GM18951 (cell line): ENCODE results near the gene MAX.

Experiments used
- POLR2A ChIP-seq: IDR thresholded peaks from 4 replicates; pipeline ENCODE4 v1.6.1; 2011; ENCODE audit warnings: mild to moderate bottlenecking; ENCODE audit not compliant: insufficient read length, insufficient read depth; ENCODE audit errors: extremely low read depth
- in situ Hi-C: fragments of 300-500 bp; cut with MboI; formaldehyde crosslinking; loops from one replicate; pipeline ENCODE4 v1.12.0; 2022; ENCODE audit warnings: low sequenced_read_pairs, mixed read lengths, inconsistent platforms; ENCODE audit not compliant: unreplicated experiment

The MAX gene

GRCh38 chr14:65102441-65103149, at the start of gene MAX:
TSS of gene MAX (minus strand) at chr14:65102517. CDS start at chr14:65102339, 178 bp downstream.
- in situ Hi-C loops, result no loop called here
- TF ChIP-seq POLR2A, result peak; percentile 75

DNA sequence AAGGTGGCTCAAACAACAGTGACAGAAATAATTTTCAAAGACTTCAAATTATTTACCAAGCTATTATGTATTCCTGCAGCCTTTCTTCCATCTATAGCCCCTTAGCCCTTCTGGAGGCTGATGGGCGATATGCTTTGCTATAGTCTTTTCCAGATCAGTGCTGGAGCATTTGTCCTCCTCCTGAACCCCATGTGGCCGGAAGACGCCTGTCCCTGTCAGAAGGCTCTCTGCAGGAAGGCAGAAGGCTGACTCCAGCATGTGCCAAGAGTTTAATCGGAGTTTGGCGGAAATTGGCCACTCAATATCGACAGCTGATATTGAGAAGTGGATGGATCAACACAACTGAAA, 49.3 kb upstream of the MAX start:
- in situ Hi-C loops, result loop anchor here (25.0 kb wide), 1 partner anchor 686 kb away; no protein-coding TSS in a partner anchor
- no peak for TF ChIP-seq POLR2A

- in situ Hi-C loops, result loop anchor here (25.0 kb wide), 1 partner anchor 686 kb away; no protein-coding TSS in a partner anchor
Observed at GRCh38 chr14:65150898-65151608, 48.7 kb upstream of the MAX start.

DNA sequence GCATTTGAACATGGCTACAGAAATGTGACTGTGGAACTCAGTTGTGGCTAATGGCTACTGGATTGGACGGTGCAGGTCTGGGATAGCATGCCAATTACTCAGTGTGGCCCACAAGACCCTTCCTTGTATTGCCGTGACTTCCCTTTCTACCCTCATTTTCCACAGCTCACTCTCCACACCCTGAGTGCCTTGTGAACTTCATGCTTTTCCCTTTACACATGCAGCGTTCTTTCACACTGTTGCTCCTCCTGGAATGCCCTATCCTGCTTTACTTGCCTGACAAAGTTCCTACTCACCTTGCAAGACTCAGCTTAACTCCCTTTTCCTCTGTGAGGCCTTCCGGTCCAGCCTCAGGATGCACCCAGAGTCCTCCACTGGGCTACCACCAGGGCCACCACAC, 46.8 kb upstream of the MAX start:
- no peak for TF ChIP-seq POLR2A
- in situ Hi-C loops, result no loop called here

More at GRCh38 chr14:65150898-65151608, 48.7 kb upstream of the MAX start:
- TF ChIP-seq POLR2A, result no peak

GRCh38 chr14:65144170-65144569, 41.9 kb upstream of the MAX start:
- TF ChIP-seq POLR2A, result no peak
- in situ Hi-C loops, result no loop called here

- in situ Hi-C loops, result no loop called here
- TF ChIP-seq POLR2A, result no peak
Observed at GRCh38 chr14:65142914-65143625, 40.8 kb upstream of the MAX start.

- in situ Hi-C loops, result no loop called here
- TF ChIP-seq POLR2A, result no peak
Observed at GRCh38 chr14:65142429-65142828, 40.1 kb upstream of the MAX start.

GRCh38 chr14:65141523-65141922, 39.2 kb upstream of the MAX start:
- no peak for TF ChIP-seq POLR2A
- in situ Hi-C loops, result no loop called here

- TF ChIP-seq POLR2A, result no peak
- in situ Hi-C loops, result no loop called here
Observed at GRCh38 chr14:65137648-65138307, 35.5 kb upstream of the MAX start.

DNA sequence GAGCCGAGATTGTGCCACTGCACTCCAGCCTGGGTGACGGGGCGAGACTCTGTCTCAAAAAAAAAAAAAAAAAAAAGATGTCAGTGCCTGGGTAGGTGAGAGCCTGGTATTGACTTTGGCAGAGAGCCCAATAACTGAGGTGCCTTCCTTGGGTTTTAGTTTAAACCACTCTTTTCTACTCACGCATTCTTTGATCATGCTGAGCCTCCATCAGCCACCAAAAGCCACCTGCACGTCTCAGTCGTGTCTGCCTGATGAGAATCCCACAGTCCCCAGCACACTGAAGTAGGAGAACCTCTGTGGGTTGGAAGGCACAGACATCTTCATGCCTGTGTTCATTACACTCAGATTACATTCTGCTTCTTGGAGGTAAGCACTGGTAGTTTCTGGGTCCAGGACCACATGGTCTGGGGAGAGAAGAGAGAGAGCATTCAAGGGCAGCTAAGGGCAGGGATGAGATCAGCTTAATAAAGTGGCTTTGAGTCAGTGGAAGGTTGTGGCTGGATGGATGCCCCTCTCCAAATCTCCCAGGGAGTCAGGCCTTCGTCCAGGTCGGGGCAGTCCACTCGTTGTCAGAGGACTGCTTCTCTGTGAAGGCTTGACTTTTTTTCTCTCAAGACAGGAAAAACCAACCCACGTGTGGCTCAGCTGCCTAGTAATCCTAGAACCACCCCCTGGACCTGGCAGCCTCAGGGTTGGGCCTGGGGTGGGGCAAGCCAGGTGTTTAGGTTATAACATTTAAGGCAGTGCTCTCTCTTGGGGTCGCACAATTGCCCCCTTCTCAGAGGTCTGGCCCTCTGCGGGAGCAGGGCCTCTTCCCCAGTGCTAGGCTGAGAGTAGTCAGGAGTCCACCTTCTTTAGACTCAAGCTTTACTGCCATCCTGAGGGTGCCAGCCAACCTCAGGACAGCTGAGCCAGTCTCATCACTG, 32.6 kb upstream of the MAX start:
- no peak for TF ChIP-seq POLR2A
- in situ Hi-C loops, result no loop called here

GRCh38 chr14:65132855-65133254, 30.5 kb upstream of the MAX start:
- no peak for TF ChIP-seq POLR2A
- in situ Hi-C loops, result no loop called here

DNA sequence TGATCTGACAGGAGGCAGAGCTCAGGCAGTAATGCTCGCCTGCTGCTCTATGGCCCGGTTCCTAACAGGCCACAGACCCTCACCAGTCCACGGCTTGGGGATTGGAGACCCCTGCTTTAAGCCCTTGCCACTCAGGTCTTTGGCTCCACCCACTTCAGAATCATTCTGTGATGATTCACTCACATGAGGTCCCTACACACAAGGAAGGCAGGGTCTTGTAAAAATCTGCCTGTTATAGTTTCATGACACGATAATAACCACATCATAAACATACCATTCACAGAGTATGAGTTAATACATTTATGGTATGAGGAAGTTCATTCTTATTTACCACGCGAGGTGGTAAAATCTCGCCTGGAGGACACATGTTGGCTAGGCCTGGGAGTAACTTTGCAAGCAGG, 29.0 kb upstream of the MAX start:
- TF ChIP-seq POLR2A, result no peak
- in situ Hi-C loops, result no loop called here
